HepG2 (cell line): ENCODE results near the gene BYSL. TPM values are rescaled to one million over a fixed set of nuclear protein-coding genes. Genes with fewer than 3 reads are reported as not detected.

Experiments
- FLYWCH1 ChIP-seq: sonication (generic); formaldehyde crosslinking; IDR thresholded peaks from 2 replicates; pipeline ENCODE4 v1.8.1; 2023; ENCODE audit warnings: mild to moderate bottlenecking, missing genetic modification reagents
- HIVEP1 ChIP-seq: sonication (generic); formaldehyde crosslinking; IDR thresholded peaks from 2 replicates; pipeline ENCODE4 v1.4.0; 2020; ENCODE audit warnings: mild to moderate bottlenecking, missing genetic modification reagents
- HNF4A ChIP-seq: sonication (generic); formaldehyde crosslinking; IDR thresholded peaks from 2 replicates; pipeline ENCODE4 v1.4.0; 2020; ENCODE audit warnings: missing genetic modification reagents
- HNF4G ChIP-seq, 2 experiments: sonication (generic) in 1 of 2; formaldehyde crosslinking in 1 of 2; IDR thresholded peaks; 2 replicates each; pipeline versions ENCODE4 v1.4.0 to v1.6.1; 2011 to 2020; ENCODE audit warnings: borderline replicate concordance in 2 of 2, low read depth in 2 of 2, mild to moderate bottlenecking in 2 of 2, low read length in 1 of 2, missing genetic modification reagents in 1 of 2, moderate library complexity in 1 of 2
- HOXA5 ChIP-seq: sonication (generic); formaldehyde crosslinking; IDR thresholded peaks from 2 replicates; pipeline ENCODE4 v1.4.0; 2020; ENCODE audit warnings: missing genetic modification reagents
- JUND ChIP-seq: sonication (generic); formaldehyde crosslinking; IDR thresholded peaks from 2 replicates; pipeline ENCODE4 v1.8.0; 2022; ENCODE audit warnings: mild to moderate bottlenecking, missing genetic modification reagents
- KDM4B ChIP-seq: sonication (generic); formaldehyde crosslinking; IDR thresholded peaks from 2 replicates; pipeline ENCODE4 v1.4.0; 2020; ENCODE audit warnings: missing genetic modification reagents
- MED13 ChIP-seq: sonication (generic); formaldehyde crosslinking; IDR thresholded peaks from 2 replicates; pipeline ENCODE4 v1.5.0; 2020; ENCODE audit warnings: missing genetic modification reagents
- SMAD3 ChIP-seq: sonication (generic); formaldehyde crosslinking; IDR thresholded peaks from 2 replicates; pipeline ENCODE4 v1.4.0; 2020; ENCODE audit warnings: missing genetic modification reagents
- SP1 ChIP-seq, 2 experiments: fragments of 450-650 bp in 1 of 2; sonication (generic) in 1 of 2; formaldehyde crosslinking in 1 of 2; IDR thresholded peaks; 2 replicates each; pipeline versions ENCODE4 v1.4.0 to v1.6.1; 2016 to 2020; ENCODE audit warnings: missing genetic modification reagents in 1 of 2
- SP5 ChIP-seq: IDR thresholded peaks from 2 replicates; pipeline ENCODE4 v1.6.1; 2016; ENCODE audit warnings: low read depth, borderline replicate concordance
- ZFP62 ChIP-seq: sonication (generic); formaldehyde crosslinking; IDR thresholded peaks from 2 replicates; pipeline ENCODE4 v1.4.0; 2020; ENCODE audit warnings: missing genetic modification reagents
- ZNF207 ChIP-seq: fragments of 450-650 bp; IDR thresholded peaks from 2 replicates; pipeline ENCODE4 v1.6.1; 2016; ENCODE audit warnings: antibody characterized with exemption, borderline replicate concordance
- ZNF292 ChIP-seq: sonication (generic); formaldehyde crosslinking; IDR thresholded peaks from 2 replicates; pipeline ENCODE4 v1.8.1; 2022; ENCODE audit warnings: mild to moderate bottlenecking, low read depth, missing genetic modification reagents, borderline replicate concordance
- ZNF30 ChIP-seq: sonication (generic); formaldehyde crosslinking; IDR thresholded peaks from 2 replicates; pipeline ENCODE4 v1.5.0; 2020; ENCODE audit warnings: mild to moderate bottlenecking, missing genetic modification reagents
- ZNF598 ChIP-seq: sonication (generic); formaldehyde crosslinking; IDR thresholded peaks from 2 replicates; pipeline ENCODE4 v1.5.1; 2020; ENCODE audit warnings: mild to moderate bottlenecking, missing genetic modification reagents, borderline replicate concordance
- ZNF724P ChIP-seq: sonication (generic); formaldehyde crosslinking; IDR thresholded peaks from 2 replicates; pipeline ENCODE4 v1.8.0; 2022; ENCODE audit warnings: missing genetic modification reagents, borderline replicate concordance
- ZNF766 ChIP-seq: sonication (generic); formaldehyde crosslinking; IDR thresholded peaks from 2 replicates; pipeline ENCODE4 v1.5.0; 2020; ENCODE audit warnings: missing genetic modification reagents, borderline replicate concordance
- polyA plus RNA-seq, 8 experiments: library from polyadenylated mRNA; depleted of rRNA in 3 of 8; stranded (reverse) in 7 of 8; unstranded in 1 of 8; fragments of >200 nt; fragmentation: Illumina TruSeq in 4 of 8; extraction: Trizol in 4 of 8; gene quantifications; 2 replicates each; pipeline versions ENCODE4 v1.2.1 to v1.2.3, GENCODE V29; 2011 to 2016; ENCODE audit warnings: low read depth in 4 of 8, missing spikeins in 1 of 8, mixed read lengths in 1 of 8; ENCODE audit not compliant: insufficient read depth in 1 of 8
- total RNA-seq, 5 experiments: library from RNA; depleted of rRNA; stranded (reverse); fragments of >200 nt; fragmentation: Illumina TruSeq; extraction: Trizol; gene quantifications; 2 replicates each; pipeline ENCODE4 v1.2.3, GENCODE V29; 2016; ENCODE audit warnings: low read depth in 1 of 5
- TF ChIP-seq, protein P1 (sequence below): sonication (generic); formaldehyde crosslinking; IDR thresholded peaks from 2 replicates; pipeline ENCODE4 v1.5.0; 2020; ENCODE audit warnings: mild to moderate bottlenecking, missing genetic modification reagents, borderline replicate concordance
- TF ChIP-seq, protein P2 (sequence below): sonication (generic); formaldehyde crosslinking; IDR thresholded peaks from 2 replicates; pipeline ENCODE4 v1.5.0; 2020; ENCODE audit warnings: mild to moderate bottlenecking, missing genetic modification reagents, moderate library complexity
- TF ChIP-seq, protein P3 (sequence below): sonication (generic); formaldehyde crosslinking; IDR thresholded peaks from 2 replicates; pipeline ENCODE4 v1.8.1; 2023; ENCODE audit warnings: missing genetic modification reagents, mild to moderate bottlenecking, borderline replicate concordance

The BYSL gene
- total and polyA plus RNA-seq, 2 of the 13 experiments (the other 11 are each of a cell fraction or from before 2014, with no cell fraction given), result 27.9 to 28.6 TPM

DNA sequence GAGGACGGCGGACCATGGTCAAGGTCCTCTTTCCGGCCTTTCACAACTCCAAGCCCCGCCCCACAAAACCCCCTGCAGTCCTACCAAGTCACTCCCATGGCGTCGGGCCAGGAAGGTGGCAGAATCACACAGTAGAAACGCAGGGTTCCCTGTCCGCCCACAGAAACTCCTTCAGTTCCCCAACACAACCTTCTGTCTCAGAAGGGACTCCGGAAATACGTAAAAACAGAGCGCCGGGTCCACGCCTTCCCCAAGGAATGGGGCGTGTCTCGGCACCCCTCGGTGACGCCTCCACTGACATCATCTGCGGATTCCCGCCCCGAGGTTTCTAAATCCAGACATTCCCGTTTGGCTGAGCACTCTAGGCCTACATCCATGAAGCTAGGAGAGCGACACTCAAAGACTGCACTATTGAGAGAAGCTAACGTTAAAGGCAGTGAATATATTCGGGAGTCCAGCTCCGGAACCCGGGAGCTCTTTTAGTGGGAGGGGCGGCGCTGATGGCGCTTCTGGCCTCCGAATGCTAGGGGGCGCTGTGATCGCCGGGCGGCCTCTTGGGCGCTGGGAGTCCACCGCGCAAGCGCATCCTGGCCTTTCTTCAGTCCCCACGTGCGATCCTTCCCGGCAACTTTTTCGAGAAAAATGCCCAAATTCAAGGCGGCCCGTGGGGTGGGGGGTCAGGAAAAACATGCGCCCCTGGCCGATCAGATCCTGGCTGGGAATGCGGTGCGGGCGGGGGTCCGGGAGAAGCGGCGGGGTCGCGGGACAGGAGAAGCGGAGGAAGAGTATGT, at the start of gene BYSL, which contains the start of gene MED20 (continued):
- TF ChIP-seq, protein P1, sequence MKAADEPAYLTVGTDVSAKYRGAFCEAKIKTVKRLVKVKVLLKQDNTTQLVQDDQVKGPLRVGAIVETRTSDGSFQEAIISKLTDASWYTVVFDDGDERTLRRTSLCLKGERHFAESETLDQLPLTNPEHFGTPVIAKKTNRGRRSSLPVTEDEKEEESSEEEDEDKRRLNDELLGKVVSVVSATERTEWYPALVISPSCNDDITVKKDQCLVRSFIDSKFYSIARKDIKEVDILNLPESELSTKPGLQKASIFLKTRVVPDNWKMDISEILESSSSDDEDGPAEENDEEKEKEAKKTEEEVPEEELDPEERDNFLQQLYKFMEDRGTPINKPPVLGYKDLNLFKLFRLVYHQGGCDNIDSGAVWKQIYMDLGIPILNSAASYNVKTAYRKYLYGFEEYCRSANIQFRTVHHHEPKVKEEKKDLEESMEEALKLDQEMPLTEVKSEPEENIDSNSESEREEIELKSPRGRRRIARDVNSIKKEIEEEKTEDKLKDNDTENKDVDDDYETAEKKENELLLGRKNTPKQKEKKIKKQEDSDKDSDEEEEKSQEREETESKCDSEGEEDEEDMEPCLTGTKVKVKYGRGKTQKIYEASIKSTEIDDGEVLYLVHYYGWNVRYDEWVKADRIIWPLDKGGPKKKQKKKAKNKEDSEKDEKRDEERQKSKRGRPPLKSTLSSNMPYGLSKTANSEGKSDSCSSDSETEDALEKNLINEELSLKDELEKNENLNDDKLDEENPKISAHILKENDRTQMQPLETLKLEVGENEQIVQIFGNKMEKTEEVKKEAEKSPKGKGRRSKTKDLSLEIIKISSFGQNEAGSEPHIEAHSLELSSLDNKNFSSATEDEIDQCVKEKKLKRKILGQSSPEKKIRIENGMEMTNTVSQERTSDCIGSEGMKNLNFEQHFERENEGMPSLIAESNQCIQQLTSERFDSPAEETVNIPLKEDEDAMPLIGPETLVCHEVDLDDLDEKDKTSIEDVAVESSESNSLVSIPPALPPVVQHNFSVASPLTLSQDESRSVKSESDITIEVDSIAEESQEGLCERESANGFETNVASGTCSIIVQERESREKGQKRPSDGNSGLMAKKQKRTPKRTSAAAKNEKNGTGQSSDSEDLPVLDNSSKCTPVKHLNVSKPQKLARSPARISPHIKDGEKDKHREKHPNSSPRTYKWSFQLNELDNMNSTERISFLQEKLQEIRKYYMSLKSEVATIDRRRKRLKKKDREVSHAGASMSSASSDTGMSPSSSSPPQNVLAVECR (CRISPR knock-in tag), result peak; percentile 98
- peak; percentile 100 for TF ChIP-seq HIVEP1
- TF ChIP-seq HNF4A (CRISPR knock-in tag), result peak; percentile 31; the same call in 1 of the 2 replicates
- TF ChIP-seq ZNF724P (CRISPR knock-in tag), result peak; percentile 17; the same call in 1 of the 2 replicates
- TF ChIP-seq KDM4B (CRISPR knock-in tag), result peak; percentile 20; the same call in 1 of the 2 replicates
- peak; percentile 39; the same call in 1 of the 2 replicates for TF ChIP-seq MED13 (CRISPR knock-in tag)
- peak; percentile 72; the same call in 1 of the 2 replicates for TF ChIP-seq ZNF30 (CRISPR knock-in tag)
- TF ChIP-seq ZNF292, result 0 out of 2 replicates have a peak, but pooled peaks have one; percentile 25
- TF ChIP-seq ZNF766 (CRISPR knock-in tag), result peak; percentile 74; the same call in 1 of the 2 replicates
- TF ChIP-seq JUND, result peak; percentile 12; the same call in 1 of the 2 replicates
- TF ChIP-seq, protein P2, sequence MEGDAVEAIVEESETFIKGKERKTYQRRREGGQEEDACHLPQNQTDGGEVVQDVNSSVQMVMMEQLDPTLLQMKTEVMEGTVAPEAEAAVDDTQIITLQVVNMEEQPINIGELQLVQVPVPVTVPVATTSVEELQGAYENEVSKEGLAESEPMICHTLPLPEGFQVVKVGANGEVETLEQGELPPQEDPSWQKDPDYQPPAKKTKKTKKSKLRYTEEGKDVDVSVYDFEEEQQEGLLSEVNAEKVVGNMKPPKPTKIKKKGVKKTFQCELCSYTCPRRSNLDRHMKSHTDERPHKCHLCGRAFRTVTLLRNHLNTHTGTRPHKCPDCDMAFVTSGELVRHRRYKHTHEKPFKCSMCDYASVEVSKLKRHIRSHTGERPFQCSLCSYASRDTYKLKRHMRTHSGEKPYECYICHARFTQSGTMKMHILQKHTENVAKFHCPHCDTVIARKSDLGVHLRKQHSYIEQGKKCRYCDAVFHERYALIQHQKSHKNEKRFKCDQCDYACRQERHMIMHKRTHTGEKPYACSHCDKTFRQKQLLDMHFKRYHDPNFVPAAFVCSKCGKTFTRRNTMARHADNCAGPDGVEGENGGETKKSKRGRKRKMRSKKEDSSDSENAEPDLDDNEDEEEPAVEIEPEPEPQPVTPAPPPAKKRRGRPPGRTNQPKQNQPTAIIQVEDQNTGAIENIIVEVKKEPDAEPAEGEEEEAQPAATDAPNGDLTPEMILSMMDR (CRISPR knock-in tag), result peak; percentile 96
- no peak for TF ChIP-seq ZFP62 (CRISPR knock-in tag)
- peak; percentile 89 for TF ChIP-seq SP5
- TF ChIP-seq SP1 (IDR thresholded peaks at IDR 0.05), result peak; percentile 44; the same call in 1 of the 2 replicates
- peak; percentile 100 for TF ChIP-seq SP1 (CRISPR knock-in tag; IDR thresholded peaks at IDR 0.05)
- no peak for TF ChIP-seq ZNF207
- TF ChIP-seq, protein P3, sequence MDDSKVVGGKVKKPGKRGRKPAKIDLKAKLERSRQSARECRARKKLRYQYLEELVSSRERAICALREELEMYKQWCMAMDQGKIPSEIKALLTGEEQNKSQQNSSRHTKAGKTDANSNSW (CRISPR knock-in tag), result no peak
- peak; percentile 44; the same call in 1 of the 2 replicates for TF ChIP-seq SMAD3 (CRISPR knock-in tag)
- TF ChIP-seq ZNF598 (CRISPR knock-in tag), result 0 out of 2 replicates have a peak, but pooled peaks have one; percentile 85
- no peak for TF ChIP-seq HNF4G (IDR thresholded peaks at IDR 0.05; ENCODE audit: borderline replicate concordance, low read depth, low read length)
- 0 out of 2 replicates have a peak, but pooled peaks have one; percentile 42 for TF ChIP-seq HNF4G (CRISPR knock-in tag; IDR thresholded peaks at IDR 0.05; ENCODE audit: borderline replicate concordance, low read depth)
- TF ChIP-seq FLYWCH1 (CRISPR knock-in tag), result no peak
- TF ChIP-seq HOXA5 (CRISPR knock-in tag), result peak; percentile 84
